Skin epidermis (tissue), 12 donors: Measurements from ENCODE around the gene C11orf52.
A peak's percentile ranks its signal among the peaks of the same experiment; 100 is the strongest.

ENCODE experiments used
- H3K27ac ChIP-seq, 21 experiments: fragments of 200-600 bp; sonication (generic) in 11 of 21; one replicate each; pipeline ENCODE4 v1.5.0; 2020; ENCODE audit warnings: mild to moderate bottlenecking in 3 of 21, inconsistent platforms in 2 of 21, moderate library complexity in 2 of 21
- H3K4me3 ChIP-seq, 7 experiments: fragments of 200-600 bp; sonication (generic) in 2 of 7; one replicate each; pipeline ENCODE4 v1.5.0; 2020; ENCODE audit warnings: inconsistent platforms in 2 of 7, mild to moderate bottlenecking in 2 of 7, moderate library complexity in 1 of 7

Gene C11orf52

DNA sequence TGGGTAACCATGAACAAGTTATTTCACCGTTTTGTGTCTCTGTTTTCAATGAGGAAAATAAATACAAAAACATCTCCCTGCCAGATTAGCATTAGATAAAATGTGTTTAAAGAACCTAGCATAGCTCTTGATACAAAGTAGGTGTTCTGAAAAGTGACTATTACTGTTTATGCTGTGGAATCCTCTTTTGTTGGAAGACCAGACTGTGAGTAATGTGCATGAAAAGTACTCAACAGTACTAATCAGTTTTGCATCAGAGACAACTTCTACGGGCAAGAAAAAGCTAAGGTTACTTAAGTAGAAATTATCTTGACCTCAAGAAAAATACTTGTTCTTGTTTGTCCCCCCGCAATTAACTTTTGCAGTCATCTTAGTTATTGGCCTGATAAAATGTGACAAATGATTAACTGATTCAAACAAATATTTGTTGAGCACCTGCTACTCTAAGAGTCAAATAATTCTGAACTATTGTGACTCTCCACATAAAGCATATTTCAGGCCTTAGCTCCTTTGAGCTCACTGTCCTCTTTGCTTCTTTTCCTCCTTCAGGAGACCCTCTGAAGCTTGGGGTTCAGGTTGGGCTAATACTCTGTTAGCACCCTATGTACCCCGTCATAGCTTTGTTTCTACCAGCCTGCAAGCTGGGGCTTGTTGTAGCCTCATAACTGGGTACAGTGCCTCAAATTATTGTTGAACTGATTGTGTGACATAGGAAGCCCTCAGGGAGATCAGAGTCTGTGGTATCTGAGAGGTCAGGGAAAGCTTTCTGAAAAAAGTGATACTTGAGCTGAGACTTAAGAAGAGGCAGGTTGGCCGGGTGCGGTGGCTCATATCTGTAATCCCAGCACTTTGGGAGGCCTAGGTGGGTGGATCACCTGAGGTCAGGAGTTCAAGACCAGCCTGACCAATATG, 42.9 kb downstream of the C11orf52 start:
- H3K4me3 ChIP-seq = no peak overlapping the region
- peak overlapping the region in 6 of 21 experiments; percentile 15 to 33 (median 23) for H3K27ac ChIP-seq

DNA sequence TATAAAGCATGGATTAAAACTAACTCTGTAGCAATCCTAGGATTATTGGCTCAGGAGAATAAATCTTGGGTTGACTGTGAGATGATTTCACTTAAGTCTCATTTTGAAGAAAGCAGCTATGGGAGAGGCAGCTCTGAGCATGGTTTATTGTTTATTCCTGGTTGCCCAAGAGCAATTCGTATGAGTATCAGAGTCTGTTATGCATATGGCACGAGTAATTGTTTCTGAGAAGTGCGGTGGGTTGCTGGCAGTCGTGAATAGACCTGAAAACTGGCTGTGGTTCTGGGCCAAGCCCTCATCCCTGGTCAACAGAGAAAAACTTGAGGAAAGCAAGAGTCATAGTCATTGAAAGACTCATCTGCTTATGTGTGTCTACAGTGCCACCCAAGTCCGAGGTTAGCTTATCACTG, 45.2 kb downstream of the C11orf52 start:
- Histone ChIP-seq H3K4me3 (no peak overlapping the region), H3K27ac (no peak overlapping the region)

DNA sequence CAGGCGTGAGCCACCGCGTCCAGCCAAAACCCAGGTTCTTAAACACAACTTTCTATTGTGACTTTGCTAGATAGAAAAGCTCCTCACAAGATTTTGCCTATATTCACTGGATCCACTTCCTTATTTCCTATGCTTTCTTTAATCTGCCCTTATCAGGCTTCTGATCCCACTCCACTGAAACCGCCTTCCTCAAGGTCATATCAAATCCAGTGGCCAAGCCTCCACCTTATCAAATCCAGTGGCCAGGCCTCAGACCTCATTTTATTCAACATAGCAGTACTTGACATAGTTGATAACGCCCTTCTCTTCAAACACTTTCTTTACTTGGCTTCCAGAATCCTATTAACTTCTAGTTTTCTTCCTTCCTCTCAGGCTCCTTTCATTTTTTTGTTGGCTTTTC, 48.0 kb downstream of the C11orf52 start:
- no peak overlapping the region for H3K4me3 ChIP-seq
- H3K27ac ChIP-seq = no peak overlapping the region

DNA sequence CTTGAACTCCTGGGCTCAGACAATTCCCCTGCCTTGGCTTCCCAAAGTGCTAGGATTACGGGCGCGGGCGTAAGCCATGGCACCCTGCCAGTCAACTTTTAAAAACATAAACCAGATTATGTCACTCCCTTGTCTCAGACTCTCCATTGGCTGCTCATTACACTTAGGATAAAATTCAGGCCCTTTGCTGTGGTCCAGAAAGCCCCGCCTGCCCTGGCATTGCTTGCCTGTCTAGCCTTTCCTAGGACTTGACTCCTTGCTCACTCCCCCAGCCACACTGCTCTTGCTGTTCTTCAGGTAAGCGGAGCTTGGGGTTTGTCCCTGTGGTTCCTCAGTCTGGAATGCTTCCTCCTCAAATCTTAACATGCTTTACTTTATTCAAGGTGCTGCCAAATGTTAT, 48.9 kb downstream of the C11orf52 start:
- no peak overlapping the region for H3K27ac ChIP-seq
- H3K4me3 ChIP-seq = no peak overlapping the region

DNA sequence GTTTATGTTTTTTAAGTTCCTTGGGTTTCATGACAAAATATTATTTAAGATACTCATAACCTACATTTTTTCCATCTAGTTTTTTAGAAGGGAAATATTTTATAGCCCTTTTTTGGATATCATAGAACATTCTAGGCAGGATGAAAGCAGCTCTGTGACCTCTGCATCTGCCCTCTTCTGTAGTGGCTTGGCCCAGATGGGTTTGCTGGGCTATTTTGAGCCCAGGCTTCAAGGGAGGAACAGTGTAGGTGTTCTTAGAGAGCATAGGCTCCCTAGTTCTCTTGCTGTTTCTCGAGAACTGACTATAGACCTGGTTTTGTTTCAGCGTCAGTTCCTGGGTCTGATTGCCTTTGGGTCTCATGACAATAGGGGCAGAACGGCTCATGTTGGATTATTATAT, 50.6 kb downstream of the C11orf52 start:
- Histone ChIP-seq H3K27ac (no peak overlapping the region), H3K4me3 (no peak overlapping the region)

DNA sequence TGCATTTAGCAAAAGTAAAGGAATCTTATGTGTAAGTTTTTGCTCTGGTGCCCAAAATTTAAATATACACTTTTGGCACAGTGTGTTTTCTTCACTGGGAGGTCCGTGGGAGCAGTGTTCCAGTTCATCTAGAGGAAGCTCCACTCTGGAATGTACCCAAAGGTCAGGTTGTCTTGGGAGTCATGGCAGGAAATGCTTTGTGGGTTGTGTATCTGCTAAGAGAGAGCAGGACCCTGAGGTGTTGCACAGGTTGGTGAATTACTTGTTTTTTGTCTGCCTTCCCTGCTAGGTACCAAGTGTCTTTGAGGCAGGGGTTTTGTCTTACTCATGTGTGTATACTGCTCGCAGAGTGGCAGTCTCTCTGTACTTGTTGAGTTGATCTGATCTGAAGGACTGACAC, 55.7 kb downstream of the C11orf52 start:
- H3K27ac ChIP-seq = peak overlapping the region in 2 of 21 experiments; percentile 14 to 73
- H3K4me3 ChIP-seq = no peak overlapping the region

DNA sequence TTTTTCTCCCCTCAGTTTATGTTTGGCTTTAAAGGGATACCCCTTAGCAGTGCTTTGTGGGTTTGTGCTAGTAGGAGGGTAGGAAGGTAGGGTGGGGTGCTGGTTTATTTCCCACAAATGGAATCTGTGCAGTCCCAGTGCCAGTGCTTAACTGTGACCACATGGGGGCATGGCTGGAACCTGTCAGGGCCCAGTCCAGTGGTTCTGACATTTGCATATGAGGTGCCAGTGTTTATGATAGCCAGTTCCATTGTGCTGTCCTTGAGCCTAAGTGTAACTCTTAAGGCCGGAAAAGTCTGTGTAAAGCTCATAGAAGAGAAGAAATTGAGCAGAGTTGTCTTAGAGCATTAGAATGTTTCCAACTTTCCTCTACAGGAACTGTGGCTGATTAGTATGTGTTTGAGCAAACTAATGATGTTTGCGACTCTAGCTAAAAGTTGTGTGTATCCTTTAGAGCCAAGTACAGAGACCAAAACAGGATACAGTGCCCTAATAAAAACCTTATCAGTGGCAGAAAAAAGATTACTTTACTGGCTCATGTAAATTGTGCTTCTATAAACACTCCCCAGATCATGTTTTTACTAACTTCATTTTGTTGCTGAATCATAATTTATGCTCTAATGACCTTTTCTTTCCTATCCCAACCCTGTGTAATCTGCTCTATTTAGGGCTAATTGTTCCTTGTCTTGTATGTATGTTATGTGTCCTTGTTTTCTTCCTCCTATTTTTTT, 56.5 kb downstream of the C11orf52 start:
- Histone ChIP-seq H3K27ac (peak overlapping the region in 6 of 21 experiments; percentile 1 to 73 (median 19)), H3K4me3 (no peak overlapping the region)

DNA sequence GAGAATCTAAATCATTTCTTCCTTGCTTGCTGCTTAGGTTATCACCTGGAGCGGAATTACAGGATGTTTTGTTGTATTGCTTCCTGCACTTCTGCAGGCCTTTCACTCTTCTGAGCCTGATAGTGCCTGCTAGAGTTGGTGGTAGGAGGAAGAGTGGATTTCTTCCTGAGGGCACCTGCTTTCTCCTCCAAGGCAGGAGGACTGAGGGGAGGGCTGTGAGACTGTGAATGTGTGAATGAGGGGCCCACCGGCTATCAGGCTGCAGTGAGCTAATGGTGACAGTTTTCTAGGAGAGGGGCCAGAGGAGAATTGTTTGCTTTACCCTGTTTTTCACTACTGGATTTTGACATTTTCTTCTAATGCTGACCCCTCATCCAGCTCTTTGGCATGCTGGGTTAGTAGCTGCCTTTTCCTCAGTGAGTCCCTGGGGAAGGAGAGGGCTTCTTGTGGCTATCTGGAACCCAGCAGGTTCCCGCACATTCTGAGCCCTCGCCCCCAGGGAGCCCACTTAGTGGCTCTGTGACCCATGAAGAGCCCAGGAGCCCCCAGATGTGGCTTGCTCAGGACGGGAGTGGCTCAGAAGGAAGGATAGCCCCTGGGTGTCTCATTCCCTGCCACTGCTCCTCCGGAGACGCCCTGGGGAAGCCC, 57.5 kb downstream of the C11orf52 start:
- Histone ChIP-seq H3K4me3 (peak overlapping the region in 2 of 7 experiments; percentile 60 to 63), H3K27ac (peak overlapping the region in 16 of 21 experiments; percentile 38 to 87 (median 66))
